Loucy (cell line): ENCODE data around the gene CISD1.

Source experiments
- H2AFZ ChIP-seq: fragments of 200-600 bp; sonication (generic); 2 replicates; pipeline ENCODE4 v1.6.0; 2016; ENCODE audit warnings: antibody characterized with exemption, mild to moderate bottlenecking, low read length, moderate library complexity
- H3F3A ChIP-seq: fragments of 200-600 bp; 2 replicates; pipeline ENCODE4 v1.6.0; 2016; ENCODE audit warnings: antibody characterized with exemption, low read depth, mild to moderate bottlenecking
- H3K27me3 ChIP-seq: fragments of 200-600 bp; sonication (generic); 2 replicates; pipeline ENCODE4 v1.6.1; 2014; ENCODE audit warnings: low read length, mild to moderate bottlenecking; ENCODE audit not compliant: insufficient read depth, poor library complexity, severe bottlenecking
- H3K36me3 ChIP-seq: fragments of 200-600 bp; sonication (generic); 2 replicates; pipeline ENCODE4 v1.6.1; 2016; ENCODE audit warnings: low read length; ENCODE audit not compliant: insufficient read depth
- H3K4me1 ChIP-seq: fragments of 200-600 bp; sonication (generic); 2 replicates; pipeline ENCODE4 v1.5.1; 2014; ENCODE audit warnings: low read length, mild to moderate bottlenecking; ENCODE audit not compliant: insufficient read depth, poor library complexity, severe bottlenecking
- H3K4me2 ChIP-seq: fragments of 200-600 bp; sonication (generic); 2 replicates; pipeline ENCODE4 v1.6.0; 2014; ENCODE audit warnings: antibody characterized with exemption, low read length, low read depth, mild to moderate bottlenecking; ENCODE audit not compliant: poor library complexity, severe bottlenecking
- H3K4me3 ChIP-seq: fragments of 200-600 bp; sonication (generic); 2 replicates; pipeline ENCODE4 v1.5.1; 2014; ENCODE audit warnings: low read length, mild to moderate bottlenecking, mixed read lengths; ENCODE audit not compliant: poor library complexity, severe bottlenecking
- H3K79me2 ChIP-seq: fragments of 200-600 bp; sonication (generic); 2 replicates; pipeline ENCODE4 v1.6.1; 2014; ENCODE audit warnings: low read length; ENCODE audit not compliant: insufficient read depth
- H3K9ac ChIP-seq: fragments of 200-600 bp; sonication (generic); 2 replicates; pipeline ENCODE4 v1.6.0; 2014; ENCODE audit warnings: mild to moderate bottlenecking, low read depth, low read length, moderate library complexity; ENCODE audit not compliant: poor library complexity, severe bottlenecking
- H3K9me2 ChIP-seq: fragments of 200-600 bp; sonication (generic); replicated peaks from 2 replicates; pipeline ENCODE4 v1.6.1; 2016; ENCODE audit warnings: low read depth, low read length, mixed read lengths
- H3K9me3 ChIP-seq: fragments of 200-600 bp; sonication (generic); 2 replicates; pipeline ENCODE4 v1.6.1; 2014; ENCODE audit warnings: mild to moderate bottlenecking, antibody characterized with exemption, low read length, low read depth; ENCODE audit not compliant: insufficient read depth
- H4K20me1 ChIP-seq: fragments of 200-600 bp; sonication (generic); 2 replicates; pipeline ENCODE4 v1.6.0; 2014; ENCODE audit warnings: antibody characterized with exemption, low read length, mild to moderate bottlenecking; ENCODE audit not compliant: insufficient read depth, poor library complexity, severe bottlenecking
- EZH2phosphoT487 ChIP-seq: fragments of 200-600 bp; IDR thresholded peaks from 2 replicates; pipeline ENCODE4 v1.6.1; 2018; ENCODE audit warnings: antibody characterized with exemption, mild to moderate bottlenecking, moderate library complexity, borderline replicate concordance
- TF ChIP-seq, protein P1 (sequence below): fragments of 200-600 bp; sonication (generic); conservative IDR thresholded peaks from 2 replicates; pipeline ENCODE4 v1.5.1; 2014; ENCODE audit warnings: mild to moderate bottlenecking, antibody characterized with exemption, low read length

Gene CISD1

DNA sequence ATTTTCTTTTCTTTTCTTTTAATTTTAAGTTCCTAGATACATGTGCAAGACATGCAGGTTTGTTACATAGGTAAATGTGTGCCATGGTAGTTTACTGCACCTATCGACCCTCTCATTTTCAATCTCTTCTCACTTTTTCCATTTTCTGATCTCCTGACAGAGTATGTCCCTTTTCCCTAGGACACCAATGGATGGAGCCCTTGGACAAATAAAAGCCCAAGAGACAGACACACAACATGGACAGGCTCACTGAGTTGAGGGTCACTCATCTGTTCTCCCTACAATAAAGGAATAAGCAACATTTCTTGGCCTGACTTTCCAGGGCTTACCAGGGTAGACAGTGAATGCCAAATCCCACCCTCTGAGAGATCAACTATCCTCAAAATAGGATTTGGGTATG is 50.6 kb downstream of the CISD1 start:
- Histone ChIP-seq H3K27me3 (no peaks in the 10 kb centered on the region), H2AFZ (no peak overlapping the region), H3F3A (no peaks in the 10 kb centered on the region), H3K4me3 (no peak overlapping the region), H3K9me3 (no peaks in the 10 kb centered on the region), H4K20me1 (no peaks in the 10 kb centered on the region), H3K4me2 (no peak overlapping the region), H3K4me1 (peaks cover 4% of the 10 kb centered on the region), H3K9me2 (no peaks in the 10 kb centered on the region; the same call in 1 of the 2 replicates), H3K79me2 (no peaks in the 10 kb centered on the region), H3K36me3 (no peaks in the 10 kb centered on the region), H3K9ac (no peak overlapping the region)
- TF ChIP-seq EZH2phosphoT487 = no peak
- TF ChIP-seq, protein P1, sequence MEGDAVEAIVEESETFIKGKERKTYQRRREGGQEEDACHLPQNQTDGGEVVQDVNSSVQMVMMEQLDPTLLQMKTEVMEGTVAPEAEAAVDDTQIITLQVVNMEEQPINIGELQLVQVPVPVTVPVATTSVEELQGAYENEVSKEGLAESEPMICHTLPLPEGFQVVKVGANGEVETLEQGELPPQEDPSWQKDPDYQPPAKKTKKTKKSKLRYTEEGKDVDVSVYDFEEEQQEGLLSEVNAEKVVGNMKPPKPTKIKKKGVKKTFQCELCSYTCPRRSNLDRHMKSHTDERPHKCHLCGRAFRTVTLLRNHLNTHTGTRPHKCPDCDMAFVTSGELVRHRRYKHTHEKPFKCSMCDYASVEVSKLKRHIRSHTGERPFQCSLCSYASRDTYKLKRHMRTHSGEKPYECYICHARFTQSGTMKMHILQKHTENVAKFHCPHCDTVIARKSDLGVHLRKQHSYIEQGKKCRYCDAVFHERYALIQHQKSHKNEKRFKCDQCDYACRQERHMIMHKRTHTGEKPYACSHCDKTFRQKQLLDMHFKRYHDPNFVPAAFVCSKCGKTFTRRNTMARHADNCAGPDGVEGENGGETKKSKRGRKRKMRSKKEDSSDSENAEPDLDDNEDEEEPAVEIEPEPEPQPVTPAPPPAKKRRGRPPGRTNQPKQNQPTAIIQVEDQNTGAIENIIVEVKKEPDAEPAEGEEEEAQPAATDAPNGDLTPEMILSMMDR = no peak

DNA sequence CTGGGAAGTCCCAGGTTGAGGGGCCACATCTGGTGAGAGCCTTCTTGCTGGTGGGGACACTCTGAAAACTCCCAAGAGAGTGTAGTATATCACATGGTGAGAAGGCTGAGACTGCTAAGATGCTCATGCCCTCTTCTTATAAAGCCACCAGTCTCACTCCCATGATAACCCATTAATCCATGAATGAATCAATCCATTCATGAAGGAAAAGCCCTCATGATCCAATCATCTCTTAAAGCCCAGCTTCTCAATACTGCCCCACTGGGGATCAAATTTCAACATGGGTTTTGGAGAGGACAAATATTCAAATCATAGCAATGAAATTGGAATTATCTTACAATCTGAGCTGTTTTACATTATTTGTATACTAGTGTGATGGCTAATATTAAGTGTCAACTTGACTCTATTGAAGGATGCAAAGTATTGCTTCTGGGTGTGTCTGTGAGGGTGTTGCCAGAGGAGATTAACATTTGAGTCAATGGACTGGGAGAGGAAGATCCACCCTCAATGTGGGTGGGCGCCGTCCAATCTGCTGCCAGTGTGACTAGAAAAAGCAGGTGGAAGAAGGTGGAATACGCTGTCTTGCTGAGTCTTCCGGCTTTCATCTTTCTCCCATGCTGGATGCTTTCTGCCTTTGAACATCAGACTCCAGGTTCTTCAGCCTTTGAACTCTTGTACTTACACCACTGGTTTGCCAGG is 51.5 kb downstream of the CISD1 start:
- TF ChIP-seq, protein P1 = no peak
- no peak for TF ChIP-seq EZH2phosphoT487
- Histone ChIP-seq H3F3A (no peaks in the 10 kb centered on the region), H3K4me2 (no peak overlapping the region), H3K36me3 (no peaks in the 10 kb centered on the region), H3K4me1 (peaks cover 4% of the 10 kb centered on the region), H3K9me3 (no peaks in the 10 kb centered on the region), H2AFZ (no peak overlapping the region), H3K4me3 (no peak overlapping the region), H4K20me1 (no peaks in the 10 kb centered on the region), H3K27me3 (no peaks in the 10 kb centered on the region), H3K9me2 (no peaks in the 10 kb centered on the region; the same call in 1 of the 2 replicates), H3K79me2 (no peaks in the 10 kb centered on the region), H3K9ac (no peak overlapping the region)

DNA sequence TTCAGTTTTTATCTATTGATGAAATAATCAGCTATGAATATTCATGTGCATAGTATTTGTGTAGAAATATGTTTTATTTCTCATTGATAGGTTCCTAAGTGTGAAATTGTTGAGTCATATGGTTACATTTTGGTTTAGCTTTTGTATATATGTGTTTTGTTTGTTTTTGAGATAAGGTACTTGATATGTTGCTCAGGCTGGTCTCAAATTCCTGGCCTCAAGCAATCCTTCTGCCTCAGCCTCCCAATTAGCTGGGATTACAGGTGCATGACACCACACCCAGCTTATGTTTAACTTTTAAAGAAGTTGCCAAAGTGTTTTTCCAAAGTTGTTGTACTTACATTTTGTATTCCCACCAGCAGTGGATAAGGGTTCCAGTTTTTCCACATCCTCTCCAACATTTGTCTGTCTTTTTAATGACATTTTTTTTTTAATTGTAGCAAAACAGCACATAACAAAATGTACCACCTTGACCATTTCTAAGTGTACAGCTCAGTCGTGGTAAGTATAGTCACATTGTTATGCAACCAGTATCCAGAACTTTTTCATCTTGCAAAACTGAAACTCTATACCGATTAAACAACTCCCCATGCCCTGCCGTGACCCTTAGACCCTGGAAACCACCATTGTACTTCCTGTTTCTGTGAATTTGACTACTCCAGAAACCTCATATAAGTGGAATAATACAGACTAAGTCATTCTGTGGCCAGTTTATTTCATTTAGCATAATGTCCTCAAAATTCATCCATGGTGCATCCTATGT is 53.3 kb downstream of the CISD1 start:
- H3K4me1 ChIP-seq = peaks cover 4% of the 10 kb centered on the region
- H2AFZ ChIP-seq = no peak overlapping the region
- no peak for TF ChIP-seq EZH2phosphoT487
- no peak overlapping the region for H3K9ac ChIP-seq
- H3K27me3 ChIP-seq = no peaks in the 10 kb centered on the region
- H3K9me2 ChIP-seq = no peaks in the 10 kb centered on the region; the same call in 1 of the 2 replicates
- no peaks in the 10 kb centered on the region for H3K79me2 ChIP-seq
- no peak overlapping the region for H3K4me2 ChIP-seq
- no peak overlapping the region for H3K4me3 ChIP-seq
- no peaks in the 10 kb centered on the region for H4K20me1 ChIP-seq
- no peaks in the 10 kb centered on the region for H3K36me3 ChIP-seq
- no peaks in the 10 kb centered on the region for H3F3A ChIP-seq
- H3K9me3 ChIP-seq = no peaks in the 10 kb centered on the region
